GM12891 (cell line): Measurements from ENCODE around the gene GLS.
"Not testable (repeated sequence)": the region's sequence is repeated elsewhere in the genome, so short reads cannot be mapped to it uniquely, and the experiment has no call there.

ENCODE experiments used
- PAX5 ChIP-seq: IDR thresholded peaks from 2 replicates; pipeline ENCODE4 v1.6.1; 2011; ENCODE audit warnings: low read length, moderate library complexity, mild to moderate bottlenecking; ENCODE audit not compliant: insufficient read depth, severe bottlenecking
- POLR2A ChIP-seq: IDR thresholded peaks from 2 replicates; pipeline ENCODE4 v1.6.1; 2011; ENCODE audit warnings: low read depth, low read length, control low read depth
- POLR2AphosphoS5 ChIP-seq: IDR thresholded peaks from 2 replicates; pipeline ENCODE4 v1.6.1; 2011; ENCODE audit warnings: low read depth, low read length, control low read depth
- POU2F2 ChIP-seq: IDR thresholded peaks from 2 replicates; pipeline ENCODE4 v1.6.1; 2011; ENCODE audit warnings: low read depth, mild to moderate bottlenecking, control low read depth, low read length, moderate library complexity
- TAF1 ChIP-seq: IDR thresholded peaks from 2 replicates; pipeline ENCODE4 v1.6.1; 2011; ENCODE audit warnings: low read depth, low read length, control low read depth

- not testable (repeated sequence) for TF ChIP-seq POLR2A, TAF1, POLR2AphosphoS5, POU2F2, PAX5
Measured at GRCh38 chr2:190873451-190873850, 7.2 kb upstream of the GLS start.
